Choroid plexus epithelial cell (primary cell): ENCODE measurements around the gene NHS.
A peak's percentile ranks its signal among the peaks of the same experiment; 100 is the strongest.

ENCODE experiments used
- DNase-seq: peaks from one replicate; pipeline ENCODE4 v3.0.0-alpha.2; 2010; ENCODE audit warnings: low read depth
- H3K4me3 ChIP-seq: 2 replicates; pipeline ENCODE4 v1.5.1; 2011; ENCODE audit warnings: low read depth, mild to moderate bottlenecking, control low read depth, low read length, moderate library complexity
- TF ChIP-seq, protein P1 (sequence below): conservative IDR thresholded peaks from 2 replicates; pipeline ENCODE4 v1.5.1; 2011; ENCODE audit warnings: low read depth, mild to moderate bottlenecking, control low read depth, inconsistent platforms, low read length, moderate library complexity

Gene NHS

DNA sequence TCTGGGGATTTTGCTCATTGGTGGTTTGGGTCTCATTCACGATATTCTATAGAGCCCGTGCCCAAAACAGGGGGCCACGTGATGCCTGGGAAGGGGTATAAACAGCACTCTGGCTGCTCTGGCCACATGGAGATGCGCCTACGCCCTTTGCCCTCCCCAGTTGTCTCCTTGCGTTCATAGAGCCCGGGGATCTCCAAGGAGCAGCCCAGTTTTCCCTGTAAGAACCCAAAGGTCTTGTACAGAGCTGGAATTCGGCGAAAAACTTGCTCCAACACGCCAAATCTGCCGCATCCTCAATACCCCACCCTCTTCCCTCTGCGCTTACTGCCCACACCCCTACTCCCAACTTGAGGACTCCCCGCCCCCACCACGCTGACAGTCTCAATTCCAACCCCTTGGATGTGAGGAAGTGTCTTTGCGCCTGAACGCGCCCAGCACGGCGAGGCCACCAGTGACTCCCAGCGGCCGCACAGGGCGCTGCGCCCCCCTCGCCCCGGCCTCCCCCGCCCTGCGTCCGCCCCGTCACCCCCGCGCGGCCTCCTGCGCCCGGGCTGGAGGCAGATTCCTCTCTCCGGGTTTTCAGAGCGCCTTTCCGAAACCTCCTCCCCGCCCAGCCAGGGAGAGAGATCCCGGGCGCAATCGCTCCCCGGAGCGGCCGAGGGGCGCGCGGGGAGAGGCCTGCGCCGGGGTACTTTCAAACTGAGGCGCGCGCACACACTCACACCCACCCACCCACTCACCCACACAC lies at the start of gene NHS:
Gene NHS, plus strand, starts transcription at position 582 of the 748 bp plus-strand sequence. CDS start 558 bp downstream, outside the sequence.
- H3K4me3 ChIP-seq: peak within 1 kb of the TSS; percentile 60
- DNase-seq: peak; percentile 70

DNA sequence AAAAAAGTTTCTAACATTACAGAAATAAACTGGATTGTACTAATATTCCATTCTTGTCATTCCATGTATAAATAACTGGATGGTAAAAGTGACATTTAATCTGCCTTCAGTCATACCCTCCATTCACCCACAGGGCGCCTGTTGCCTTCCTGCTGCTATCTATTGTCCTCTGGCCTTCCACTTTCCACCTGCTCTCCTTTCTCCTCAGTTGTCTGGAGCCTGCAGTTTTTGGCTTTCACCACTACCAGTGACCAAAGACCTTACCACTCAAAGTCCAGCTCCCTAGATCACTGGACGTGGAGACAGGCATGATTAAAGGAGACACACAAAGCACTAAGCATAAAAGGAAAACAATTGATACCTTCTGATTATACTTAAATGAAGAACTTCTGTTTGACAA lies 46.2 kb upstream of the NHS start:
- DNase-seq: no peak
- TF ChIP-seq, protein P1, sequence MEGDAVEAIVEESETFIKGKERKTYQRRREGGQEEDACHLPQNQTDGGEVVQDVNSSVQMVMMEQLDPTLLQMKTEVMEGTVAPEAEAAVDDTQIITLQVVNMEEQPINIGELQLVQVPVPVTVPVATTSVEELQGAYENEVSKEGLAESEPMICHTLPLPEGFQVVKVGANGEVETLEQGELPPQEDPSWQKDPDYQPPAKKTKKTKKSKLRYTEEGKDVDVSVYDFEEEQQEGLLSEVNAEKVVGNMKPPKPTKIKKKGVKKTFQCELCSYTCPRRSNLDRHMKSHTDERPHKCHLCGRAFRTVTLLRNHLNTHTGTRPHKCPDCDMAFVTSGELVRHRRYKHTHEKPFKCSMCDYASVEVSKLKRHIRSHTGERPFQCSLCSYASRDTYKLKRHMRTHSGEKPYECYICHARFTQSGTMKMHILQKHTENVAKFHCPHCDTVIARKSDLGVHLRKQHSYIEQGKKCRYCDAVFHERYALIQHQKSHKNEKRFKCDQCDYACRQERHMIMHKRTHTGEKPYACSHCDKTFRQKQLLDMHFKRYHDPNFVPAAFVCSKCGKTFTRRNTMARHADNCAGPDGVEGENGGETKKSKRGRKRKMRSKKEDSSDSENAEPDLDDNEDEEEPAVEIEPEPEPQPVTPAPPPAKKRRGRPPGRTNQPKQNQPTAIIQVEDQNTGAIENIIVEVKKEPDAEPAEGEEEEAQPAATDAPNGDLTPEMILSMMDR: no peak
- H3K4me3 ChIP-seq: no peak overlapping the region

More for the DNA sequence above, at the start of gene NHS:
- TF ChIP-seq, protein P1: peak; percentile 37

DNA sequence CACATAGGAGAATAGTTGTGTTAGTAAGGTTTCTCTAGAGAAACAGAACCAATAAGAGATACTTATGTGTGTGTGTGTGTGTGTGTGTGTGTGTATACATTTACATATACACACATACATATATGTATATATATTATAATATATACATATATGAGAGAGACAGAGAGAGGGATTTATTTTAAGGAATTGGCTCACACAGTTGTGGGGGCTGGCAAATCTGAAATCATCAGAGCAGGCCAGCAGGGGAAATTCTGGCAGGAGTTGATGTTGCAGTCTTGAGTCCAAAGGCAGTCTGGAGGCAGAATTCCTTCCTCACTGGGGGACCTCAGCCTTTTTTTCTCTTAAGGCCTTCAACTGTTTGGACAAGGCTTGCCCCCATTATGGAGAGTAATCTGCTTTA lies 38.6 kb upstream of the NHS start:
- H3K4me3 ChIP-seq: no peak overlapping the region
- TF ChIP-seq, protein P1: no peak
- DNase-seq: no peak

DNA sequence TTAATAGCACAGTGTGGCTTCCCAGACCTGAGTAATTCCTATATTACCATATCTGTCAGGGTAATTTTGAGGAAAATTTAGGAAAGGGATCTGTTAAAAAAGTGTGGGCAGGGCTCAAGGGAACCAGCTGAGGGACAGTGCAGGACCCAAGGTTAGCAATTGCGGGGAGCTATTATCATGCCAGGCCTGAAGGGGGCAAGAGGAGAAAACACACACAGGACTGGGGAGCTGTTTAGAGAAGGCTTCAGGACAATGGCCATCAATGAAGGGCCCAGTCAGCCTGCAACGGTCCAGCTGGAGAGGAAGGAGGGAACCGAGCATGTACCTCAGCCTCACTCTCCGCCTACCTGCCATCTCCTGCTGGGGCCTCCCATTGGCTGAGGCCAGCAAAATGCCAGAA lies 19.0 kb upstream of the NHS start:
- no peak overlapping the region for H3K4me3 ChIP-seq
- DNase-seq: no peak
- TF ChIP-seq, protein P1: no peak

DNA sequence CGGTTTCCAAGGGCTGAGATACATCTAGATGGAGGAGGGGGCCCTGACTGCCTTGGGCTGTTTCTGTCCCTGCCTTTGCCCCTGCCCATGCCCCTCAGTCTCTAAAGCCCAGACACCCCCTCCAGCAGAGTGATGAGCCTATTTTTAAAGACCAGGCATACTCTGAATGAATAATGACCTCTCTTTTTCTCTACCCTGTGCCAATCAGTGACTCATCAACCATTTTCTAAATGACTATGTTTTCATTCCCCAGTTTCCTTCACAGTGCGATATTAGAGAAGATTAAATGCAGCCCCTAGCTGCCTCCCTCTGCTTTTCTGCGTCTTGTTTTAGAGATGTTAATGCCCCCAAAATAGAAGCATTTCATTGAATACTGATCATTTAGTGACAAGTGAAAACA lies 15.5 kb upstream of the NHS start:
- no peak overlapping the region for H3K4me3 ChIP-seq
- TF ChIP-seq, protein P1: no peak
- DNase-seq: peak; percentile 3

DNA sequence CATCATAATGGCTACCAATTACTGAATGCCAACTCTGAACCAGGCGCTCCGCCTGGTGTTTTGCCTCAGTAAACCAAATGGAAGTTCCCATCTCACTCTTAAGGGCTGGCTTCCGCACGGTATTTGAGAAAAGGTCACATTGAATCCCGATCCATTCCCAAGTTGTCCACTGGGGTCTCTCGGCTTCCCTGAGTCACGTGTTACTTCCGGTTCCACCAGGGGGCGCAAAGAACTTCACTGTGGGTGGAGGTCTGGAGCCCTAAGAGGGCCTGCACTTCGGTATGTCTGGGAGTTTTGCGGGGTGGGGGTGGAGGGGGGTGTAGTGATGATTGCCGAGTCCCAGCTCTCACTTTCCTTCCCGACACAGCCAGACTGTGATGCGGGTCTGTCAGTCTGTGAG lies 13.4 kb upstream of the NHS start:
- TF ChIP-seq, protein P1: peak; percentile 39
- peak; percentile 2 for DNase-seq

DNA sequence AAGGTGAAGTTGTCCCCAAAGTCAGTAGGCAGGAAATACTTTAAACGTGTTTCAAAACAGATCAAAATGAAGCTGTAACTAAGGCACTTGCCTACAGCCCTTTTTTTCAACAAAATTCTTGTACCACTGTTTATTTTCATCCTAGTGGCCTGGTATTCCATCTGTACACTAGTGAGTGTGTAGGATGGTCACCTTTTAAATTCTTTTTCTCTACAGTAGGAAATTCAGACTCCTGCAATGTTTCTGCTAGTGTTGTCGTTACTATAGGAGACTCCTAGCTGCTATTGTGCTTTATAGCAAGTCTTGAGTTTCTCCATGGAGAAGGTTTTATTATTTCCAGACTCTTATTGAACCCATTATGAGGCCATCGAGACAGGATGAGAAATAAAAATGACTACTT lies 7.0 kb upstream of the NHS start:
- TF ChIP-seq, protein P1: no peak
- DNase-seq: no peak
- H3K4me3 ChIP-seq: no peak overlapping the region

More for the DNA sequence above, 13.4 kb upstream of the NHS start:
- no peak overlapping the region for H3K4me3 ChIP-seq
